Adipocyte (in vitro differentiated cells): ENCODE results near the gene SCG3.

Experiments used
- DNase-seq: peaks from one replicate; pipeline ENCODE4 v3.0.0-alpha.2; 2015; ENCODE audit warnings: low read depth
- H3K27me3 ChIP-seq: replicated peaks from 2 replicates; pipeline ENCODE4 v1.7.0; 2013; ENCODE audit warnings: mild to moderate bottlenecking, low read length, moderate library complexity; ENCODE audit not compliant: control insufficient read depth, insufficient read depth
- H3K36me3 ChIP-seq: 2 replicates; pipeline ENCODE4 v1.7.0; 2013; ENCODE audit warnings: low read length, mild to moderate bottlenecking, moderate library complexity; ENCODE audit not compliant: control insufficient read depth, insufficient read depth, severe bottlenecking
- H3K4me1 ChIP-seq: 2 replicates; pipeline ENCODE4 v1.7.0; 2013; ENCODE audit warnings: mild to moderate bottlenecking, low read length, moderate library complexity; ENCODE audit not compliant: control insufficient read depth, insufficient read depth
- H3K4me3 ChIP-seq: 2 replicates; pipeline ENCODE4 v1.7.0; 2013; ENCODE audit warnings: mild to moderate bottlenecking, low read length, moderate library complexity
- H3K9ac ChIP-seq: 2 replicates; pipeline ENCODE4 v1.7.0; 2013; ENCODE audit warnings: mild to moderate bottlenecking, low read length, moderate library complexity
- H3K9me3 ChIP-seq: 2 replicates; pipeline ENCODE4 v1.7.0; 2013; ENCODE audit warnings: mild to moderate bottlenecking, low read length, moderate library complexity; ENCODE audit not compliant: control insufficient read depth

SCG3 gene

DNA sequence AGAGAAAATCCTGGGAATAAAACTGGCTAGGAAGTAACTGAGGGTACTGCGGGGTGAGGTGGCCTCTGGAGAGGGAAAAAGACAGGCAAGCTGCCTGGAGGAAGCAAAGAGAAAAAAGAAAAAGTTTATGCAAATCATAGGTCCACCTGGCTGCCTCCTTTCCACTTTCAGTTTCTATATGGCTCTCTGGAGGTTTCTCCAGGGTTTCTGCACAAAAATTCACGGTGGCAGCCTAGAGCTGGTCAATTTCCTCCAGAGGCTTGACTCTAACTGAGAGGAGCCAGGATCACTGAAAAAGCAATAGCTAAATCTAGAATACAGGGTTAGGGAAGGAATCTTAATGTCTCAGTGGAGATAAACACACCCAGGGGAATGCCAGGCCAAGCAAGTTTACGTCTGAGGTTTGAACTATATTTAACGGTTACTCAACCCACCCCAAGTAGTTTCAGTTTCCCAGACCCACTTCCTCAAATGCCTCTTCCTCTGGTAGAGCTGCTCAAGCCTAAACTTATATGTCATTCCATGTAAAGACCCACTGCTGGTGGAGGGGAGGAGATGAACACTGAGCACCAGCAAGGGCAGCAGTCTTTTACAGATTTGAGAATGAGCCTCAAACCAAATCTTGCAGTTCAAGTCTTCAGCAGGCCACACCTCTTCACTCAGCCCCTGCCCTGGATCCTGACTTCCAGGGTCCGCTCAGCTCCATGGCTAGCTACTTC is 50.4 kb downstream of the SCG3 start:
- Histone ChIP-seq H3K36me3 (no peaks in the 10 kb centered on the region), H3K27me3 (no peaks in the 10 kb centered on the region), H3K4me3 (peak overlapping the region; percentile 32), H3K4me1 (peaks cover 27% of the 10 kb centered on the region), H3K9ac (no peak overlapping the region), H3K9me3 (no peaks in the 10 kb centered on the region)
- DNase-seq = peak; percentile 60

GRCh38 chr15:51732646-51733045 is 51.3 kb downstream of the SCG3 start:
- Histone ChIP-seq H3K27me3 (no peaks in the 10 kb centered on the region), H3K9me3 (no peaks in the 10 kb centered on the region), H3K9ac (no peak overlapping the region), H3K36me3 (no peaks in the 10 kb centered on the region), H3K4me3 (no peak overlapping the region), H3K4me1 (peaks cover 20% of the 10 kb centered on the region)
- no peak for DNase-seq

DNA sequence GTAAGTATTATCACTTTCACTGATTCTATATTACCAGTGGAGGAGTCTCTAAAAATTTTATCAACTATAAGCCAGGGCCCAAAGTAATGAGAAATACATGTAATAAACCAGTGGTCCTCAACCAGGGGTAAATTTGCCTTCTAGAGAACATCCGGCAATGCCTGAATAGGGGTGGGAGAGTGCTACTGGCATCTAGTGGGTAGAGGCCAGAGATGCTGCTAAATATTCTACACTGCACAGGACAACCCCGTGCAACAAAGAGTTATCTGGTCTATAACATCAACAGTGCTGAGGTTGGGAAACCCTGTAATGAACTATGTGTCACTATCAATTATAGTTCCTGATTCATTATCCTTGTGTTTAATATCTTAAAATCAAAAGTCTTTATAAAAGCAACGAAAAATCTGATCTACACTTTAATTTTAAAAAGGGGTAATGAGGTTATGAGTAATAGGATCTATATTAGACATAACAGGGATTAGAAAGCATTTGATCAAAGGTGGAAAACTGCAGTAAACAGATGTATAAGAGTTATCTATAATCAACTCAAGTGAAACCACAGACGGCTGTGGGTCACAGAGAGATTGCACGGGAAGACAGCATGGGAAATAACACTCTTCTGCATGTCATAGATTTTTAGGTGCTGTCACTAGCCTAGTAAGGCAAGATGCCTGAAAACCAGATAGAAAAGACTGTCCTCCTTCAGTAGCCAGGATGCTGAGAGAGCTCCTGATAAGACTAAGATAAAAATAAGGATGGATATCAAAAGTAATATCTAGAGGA is 54.1 kb downstream of the SCG3 start:
- no peak overlapping the region for H3K4me3 ChIP-seq
- no peak for DNase-seq
- no peaks in the 10 kb centered on the region for H3K36me3 ChIP-seq
- H3K27me3 ChIP-seq = no peaks in the 10 kb centered on the region
- peaks cover 24% of the 10 kb centered on the region for H3K4me1 ChIP-seq
- no peak overlapping the region for H3K9ac ChIP-seq
- H3K9me3 ChIP-seq = no peaks in the 10 kb centered on the region

- Histone ChIP-seq H3K4me1 (peaks cover 24% of the 10 kb centered on the region), H3K27me3 (no peaks in the 10 kb centered on the region), H3K9ac (no peak overlapping the region), H3K4me3 (peak overlapping the region; percentile 83), H3K9me3 (no peaks in the 10 kb centered on the region), H3K36me3 (no peaks in the 10 kb centered on the region)
- DNase-seq = peak; percentile 21
Observed at GRCh38 chr15:51736069-51736468, 54.8 kb downstream of the SCG3 start.

- peak; percentile 46 for DNase-seq
- Histone ChIP-seq H3K9me3 (no peaks in the 10 kb centered on the region), H3K36me3 (no peaks in the 10 kb centered on the region), H3K27me3 (no peaks in the 10 kb centered on the region), H3K4me1 (peaks cover 17% of the 10 kb centered on the region), H3K9ac (peak overlapping the region; percentile 70), H3K4me3 (peak overlapping the region; percentile 83)
Observed at GRCh38 chr15:51736751-51737521, 55.6 kb downstream of the SCG3 start.

GRCh38 chr15:51737522-51738305 is 56.4 kb downstream of the SCG3 start, which contains the start of gene LYSMD2:
Gene LYSMD2 (minus strand): TSS chr15:51737655. CDS start chr15:51737622, 33 bp downstream.
- Histone ChIP-seq H3K27me3 (no peaks in the 10 kb centered on the region), H3K4me1 (peaks cover 14% of the 10 kb centered on the region), H3K4me3 (peak within 1 kb of the TSS; percentile 83), H3K9ac (peak within 1 kb of the TSS; percentile 70), H3K36me3 (no peaks in the 10 kb centered on the region), H3K9me3 (no peaks in the 10 kb centered on the region)
- peak; percentile 81 for DNase-seq

- Histone ChIP-seq H3K27me3 (no peaks in the 10 kb centered on the region), H3K9me3 (no peaks in the 10 kb centered on the region), H3K4me1 (peaks cover 14% of the 10 kb centered on the region), H3K36me3 (no peaks in the 10 kb centered on the region), H3K4me3 (no peak overlapping the region), H3K9ac (no peak overlapping the region)
- no peak for DNase-seq
Observed at GRCh38 chr15:51738553-51738952, 57.2 kb downstream of the SCG3 start.

DNA sequence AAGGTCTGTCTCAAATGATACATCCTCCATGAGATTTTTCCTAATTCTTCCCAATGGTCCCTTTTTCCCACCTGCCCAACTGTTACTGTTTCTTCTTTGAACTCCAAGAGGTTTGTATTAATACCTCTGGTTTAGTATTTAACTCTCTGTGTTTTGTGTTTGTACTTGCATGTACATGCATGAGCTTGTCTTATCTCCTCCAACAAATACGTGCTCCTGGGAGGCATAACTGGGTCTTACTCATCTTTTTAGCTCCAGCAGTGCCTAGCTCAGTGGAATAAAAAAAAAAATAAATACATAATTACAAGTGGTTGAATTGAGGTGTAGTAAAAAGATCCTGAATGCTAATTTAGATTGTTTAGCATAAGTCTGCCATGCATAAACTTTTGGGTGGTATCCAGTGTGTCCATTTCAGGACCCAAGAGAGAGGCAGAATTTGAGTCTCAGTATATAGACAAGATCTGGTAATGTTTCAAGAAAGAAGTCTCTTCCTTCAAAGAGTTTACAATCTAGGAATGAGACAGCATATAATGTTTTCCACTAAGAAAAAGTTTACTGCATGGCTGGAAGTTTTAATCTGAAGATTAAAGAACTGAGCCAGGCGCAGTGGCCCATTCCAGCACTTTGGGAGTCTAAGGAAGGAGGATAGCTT is 57.9 kb downstream of the SCG3 start:
- H3K4me3 ChIP-seq = no peak overlapping the region
- no peaks in the 10 kb centered on the region for H3K27me3 ChIP-seq
- no peak for DNase-seq

GRCh38 chr15:51749307-51749706 is 68.0 kb downstream of the SCG3 start:
- peaks cover 7% of the 10 kb centered on the region for H3K4me1 ChIP-seq
- H3K27me3 ChIP-seq = peaks cover 26% of the 10 kb centered on the region
- H3K36me3 ChIP-seq = no peaks in the 10 kb centered on the region
- no peak overlapping the region for H3K9ac ChIP-seq
- no peak overlapping the region for H3K4me3 ChIP-seq
- H3K9me3 ChIP-seq = no peaks in the 10 kb centered on the region
- no peak for DNase-seq

More for the DNA sequence above, 57.9 kb downstream of the SCG3 start:
- Histone ChIP-seq H3K9me3 (no peaks in the 10 kb centered on the region), H3K9ac (no peak overlapping the region), H3K4me1 (peaks cover 14% of the 10 kb centered on the region), H3K36me3 (no peaks in the 10 kb centered on the region)

DNA sequence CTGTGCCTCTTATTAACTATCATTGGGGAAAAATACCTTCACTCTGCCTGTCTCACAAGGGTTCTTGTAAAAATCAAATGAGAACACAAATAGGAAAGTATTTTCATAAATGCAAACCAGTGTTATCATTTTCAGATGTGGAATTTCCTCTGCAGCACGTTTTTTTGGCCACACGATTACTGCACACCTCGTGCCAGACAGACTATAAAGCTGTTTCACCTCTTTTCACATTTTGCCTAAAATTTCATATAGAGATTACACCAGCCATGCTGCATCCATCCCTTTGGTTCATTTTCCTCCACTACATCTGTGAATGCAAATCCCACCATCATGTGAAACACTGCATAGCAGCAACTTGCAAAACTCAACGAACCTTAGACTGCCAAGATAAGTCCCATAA is 68.9 kb downstream of the SCG3 start:
- H3K27me3 ChIP-seq = peaks cover 26% of the 10 kb centered on the region
- no peak overlapping the region for H3K9ac ChIP-seq
- no peaks in the 10 kb centered on the region for H3K9me3 ChIP-seq
- H3K4me3 ChIP-seq = no peak overlapping the region
- H3K36me3 ChIP-seq = no peaks in the 10 kb centered on the region
- peaks cover 7% of the 10 kb centered on the region for H3K4me1 ChIP-seq
- DNase-seq = no peak
